DND-41 (cell line): ENCODE measurements around the gene KLRD1.

ENCODE experiments used
- CTCF ChIP-seq: IDR thresholded peaks from 2 replicates; pipeline ENCODE4 v1.5.1; 2012; ENCODE audit warnings: borderline replicate concordance, low read length, moderate library complexity, mild to moderate bottlenecking; ENCODE audit not compliant: poor library complexity, severe bottlenecking; ENCODE audit errors: extremely low read depth
- EZH2 ChIP-seq: IDR thresholded peaks from 3 replicates; pipeline ENCODE4 v1.6.1; 2012; ENCODE audit warnings: borderline replicate concordance, low read depth, mild to moderate bottlenecking, moderate library complexity, low read length, inconsistent platforms; ENCODE audit not compliant: severe bottlenecking

- no peak for TF ChIP-seq CTCF
- TF ChIP-seq EZH2, result no peak
Measured at GRCh38 chr12:10293151-10293550, 14.5 kb upstream of the KLRD1 start.
